Colonic mucosa (tissue), 4 donors: Measurements from ENCODE around the gene PRPF6. TPM values are rescaled to one million over a fixed set of nuclear protein-coding genes. Genes with fewer than 3 reads are reported as not detected.
"Not testable (repeated sequence)": the region's sequence is repeated elsewhere in the genome, so short reads cannot be mapped to it uniquely, and the experiment has no call there.

Source experiments
- DNase-seq: peaks from one replicate; pipeline ENCODE4 v3.0.0-alpha.2; 2020
- H3K27ac ChIP-seq: fragments of 200-600 bp; one replicate; pipeline ENCODE4 v1.8.0; 2021
- H3K27me3 ChIP-seq: fragments of 200-600 bp; one replicate; pipeline ENCODE4 v1.8.0; 2021
- H3K36me3 ChIP-seq: fragments of 200-600 bp; one replicate; pipeline ENCODE4 v1.8.0; 2021
- H3K4me1 ChIP-seq: fragments of 200-600 bp; one replicate; pipeline ENCODE4 v1.8.0; 2021; ENCODE audit warnings: mild to moderate bottlenecking
- H3K4me3 ChIP-seq: fragments of 200-600 bp; one replicate; pipeline ENCODE4 v1.8.0; 2021
- H3K9ac ChIP-seq, 2 donors: one replicate each; pipeline ENCODE4 v1.7.0; 2013; ENCODE audit warnings: control low read depth in 2 of 2, low read depth in 2 of 2, low read length in 2 of 2
- H3K9me3 ChIP-seq: fragments of 200-600 bp; one replicate; pipeline ENCODE4 v1.8.0; 2021
- CTCF ChIP-seq: fragments of 200-600 bp; IDR thresholded peaks from one replicate; pipeline ENCODE4 v1.8.0; 2022; ENCODE audit warnings: antibody characterized with exemption, mild to moderate bottlenecking
- intact Hi-C: fragments of 100-400 bp; cut with DNase I; formaldehyde crosslinking; loops from one replicate; pipeline ENCODE4 v1.14.1; 2022
- total RNA-seq, 2 donors: library from RNA; stranded (reverse); fragmentation: NEBNext Ultra II Directional in 1 of 2; extraction: Animal tissue kit (Norgen Biotek cat#: 25700) in 1 of 2; gene quantifications; one replicate each; pipeline ENCODE4 v1.2.1, GENCODE V29; 2021
- donor health status: healthy.
- donor health status: DM: no; HTN: no; CAD: no.
- donor health status: DM: no; HTN: no; CAD: no.

PRPF6 gene
- total RNA-seq, 2 donors from 2014 or later: 53.0 to 68.6 TPM

- no peaks in the 10 kb centered on the region for H3K36me3 ChIP-seq
- peak within 1 kb of the TSS; percentile 45 for H3K4me3 ChIP-seq
- peak within 1 kb of the TSS; percentile 57 to 87 for H3K9ac ChIP-seq
- H3K9me3 ChIP-seq: no peaks in the 10 kb centered on the region
- no peak for DNase-seq
- H3K4me1 ChIP-seq: peaks cover 8% of the 10 kb centered on the region
- intact Hi-C loops: loop anchor here (10.0 kb wide), 2 partner anchors 185 to 435 kb away; partner anchors contain the start of gene PTK6
- no peak for TF ChIP-seq CTCF
- H3K27ac ChIP-seq: no peak within 1 kb of the TSS
- H3K27me3 ChIP-seq: peaks cover 5% of the 10 kb centered on the region
Measured at GRCh38 chr20:63969838-63970713, 10.9 kb upstream of the PRPF6 start, which contains the start of gene ZNF512B. Gene ZNF512B (minus strand): TSS chr20:63969930. CDS start chr20:63967950, 1,980 bp downstream.

GRCh38 chr20:63970714-63971431 lies 10.1 kb upstream of the PRPF6 start:
- no peak for TF ChIP-seq CTCF
- no peak overlapping the region for H3K27ac ChIP-seq
- H3K36me3 ChIP-seq: no peaks in the 10 kb centered on the region
- peaks cover 5% of the 10 kb centered on the region for H3K27me3 ChIP-seq
- H3K9me3 ChIP-seq: no peaks in the 10 kb centered on the region
- intact Hi-C loops: loop anchor here (10.0 kb wide), 2 partner anchors 186 to 436 kb away; partner anchors contain the start of gene PTK6
- no peak overlapping the region for H3K9ac ChIP-seq
- DNase-seq: no peak
- peaks cover 8% of the 10 kb centered on the region for H3K4me1 ChIP-seq
- no peak overlapping the region for H3K4me3 ChIP-seq

- not testable (repeated sequence) for H3K27ac ChIP-seq, H3K36me3 ChIP-seq, H3K27me3 ChIP-seq, H3K9me3 ChIP-seq, H3K9ac ChIP-seq, H3K4me3 ChIP-seq, H3K4me1 ChIP-seq, DNase-seq
- intact Hi-C loops: loop anchor here (10.0 kb wide), 2 partner anchors 187 to 437 kb away; partner anchors contain the start of gene PTK6
Measured at GRCh38 chr20:63971960-63972311, 9.0 kb upstream of the PRPF6 start.

GRCh38 chr20:63972312-63973159 lies 8.4 kb upstream of the PRPF6 start:
- intact Hi-C loops: loop anchor here (10.0 kb wide), 2 partner anchors 188 to 438 kb away; partner anchors contain the start of gene PTK6
- H3K27ac ChIP-seq: no peak overlapping the region

GRCh38 chr20:63973160-63973479 lies 7.8 kb upstream of the PRPF6 start:
- Histone ChIP-seq H3K9ac (no peak overlapping the region), H3K9me3 (no peaks in the 10 kb centered on the region), H3K27ac (no peak overlapping the region), H3K36me3 (no peaks in the 10 kb centered on the region), H3K4me1 (peaks cover 8% of the 10 kb centered on the region), H3K4me3 (no peak overlapping the region), H3K27me3 (peaks cover 5% of the 10 kb centered on the region)
- intact Hi-C loops: loop anchor here (10.0 kb wide), 2 partner anchors 188 to 438 kb away; partner anchors contain the start of gene PTK6
- no peak for TF ChIP-seq CTCF
- no peak for DNase-seq

More at GRCh38 chr20:63972312-63973159, 8.4 kb upstream of the PRPF6 start:
- H3K9me3 ChIP-seq: no peaks in the 10 kb centered on the region
- H3K36me3 ChIP-seq: no peaks in the 10 kb centered on the region
- H3K4me3 ChIP-seq: no peak overlapping the region
- no peak for TF ChIP-seq CTCF
- no peak overlapping the region for H3K9ac ChIP-seq
- H3K27me3 ChIP-seq: peaks cover 5% of the 10 kb centered on the region
- DNase-seq: no peak
- peaks cover 8% of the 10 kb centered on the region for H3K4me1 ChIP-seq
